Stimulated activated CD8-positive, alpha-beta memory T cell treated with anti-CD3 and anti-CD28 coated beads, Interleukin-15, amount 100 ng/mL, for 1 hour (primary cell): ENCODE measurements around the gene CCR2.
"Not testable (repeated sequence)": the region's sequence is repeated elsewhere in the genome, so short reads cannot be mapped to it uniquely, and the experiment has no call there.

ENCODE experiments used
- DNase-seq: peaks from one replicate; pipeline ENCODE4 v3.0.0-alpha.2; 2020; ENCODE audit warnings: low read depth

The CCR2 gene

DNA sequence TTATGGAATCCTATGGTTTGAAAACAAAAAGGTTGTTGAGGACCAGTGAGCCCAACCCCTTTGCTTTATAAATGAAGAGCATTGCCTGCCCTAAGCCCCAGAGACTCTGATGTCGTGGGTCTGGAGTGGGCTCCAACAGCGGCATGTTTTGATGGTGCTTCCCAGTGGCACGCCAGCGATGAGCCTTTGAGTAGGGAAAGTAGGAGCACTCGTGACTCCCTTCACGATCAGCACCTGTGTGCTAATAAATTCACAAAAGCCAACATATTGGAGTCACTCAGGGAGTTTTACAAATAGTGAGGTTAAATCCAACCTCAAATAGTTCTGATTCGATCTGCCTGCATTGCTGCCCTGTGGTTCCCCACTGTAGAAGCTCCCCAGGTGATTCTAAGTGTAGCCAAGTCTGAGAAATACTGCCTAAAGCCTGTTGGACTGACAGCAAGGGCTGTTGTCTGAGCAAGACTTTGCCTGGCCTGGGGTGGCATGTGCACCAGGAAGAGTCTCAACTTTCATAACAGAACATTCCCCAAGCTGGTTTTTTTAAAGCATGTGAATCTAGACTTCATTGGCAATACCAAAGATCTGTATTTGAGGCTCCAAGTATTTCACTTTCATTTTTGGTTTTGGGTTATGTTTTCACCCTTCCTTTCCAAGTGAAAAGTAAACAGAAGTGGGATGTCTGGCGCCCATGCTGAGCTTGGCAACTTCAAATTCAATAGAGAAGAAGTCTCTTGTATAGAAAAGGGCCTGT, 26.7 kb downstream of the CCR2 start:
- DNase-seq = no peak

DNA sequence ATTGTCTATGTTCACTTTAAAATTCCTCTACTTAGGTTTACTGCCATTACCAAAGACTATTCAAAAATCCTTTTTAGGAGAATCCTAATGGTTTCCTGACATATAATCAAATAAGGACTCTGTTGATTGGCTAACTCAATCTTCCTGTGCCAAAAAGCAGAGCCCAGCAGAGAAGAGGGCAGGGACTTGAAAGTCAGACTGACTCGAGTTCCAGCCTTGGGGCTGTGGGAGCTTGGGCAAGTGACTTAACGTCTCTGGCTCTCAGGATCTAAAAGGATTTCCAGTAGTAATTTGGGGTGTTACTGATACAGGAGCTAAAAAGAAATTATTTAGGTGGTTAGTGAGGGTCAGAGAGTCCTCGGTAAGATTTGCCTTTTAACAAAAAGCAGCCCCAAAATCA, 27.7 kb downstream of the CCR2 start:
- DNase-seq = no peak

DNA sequence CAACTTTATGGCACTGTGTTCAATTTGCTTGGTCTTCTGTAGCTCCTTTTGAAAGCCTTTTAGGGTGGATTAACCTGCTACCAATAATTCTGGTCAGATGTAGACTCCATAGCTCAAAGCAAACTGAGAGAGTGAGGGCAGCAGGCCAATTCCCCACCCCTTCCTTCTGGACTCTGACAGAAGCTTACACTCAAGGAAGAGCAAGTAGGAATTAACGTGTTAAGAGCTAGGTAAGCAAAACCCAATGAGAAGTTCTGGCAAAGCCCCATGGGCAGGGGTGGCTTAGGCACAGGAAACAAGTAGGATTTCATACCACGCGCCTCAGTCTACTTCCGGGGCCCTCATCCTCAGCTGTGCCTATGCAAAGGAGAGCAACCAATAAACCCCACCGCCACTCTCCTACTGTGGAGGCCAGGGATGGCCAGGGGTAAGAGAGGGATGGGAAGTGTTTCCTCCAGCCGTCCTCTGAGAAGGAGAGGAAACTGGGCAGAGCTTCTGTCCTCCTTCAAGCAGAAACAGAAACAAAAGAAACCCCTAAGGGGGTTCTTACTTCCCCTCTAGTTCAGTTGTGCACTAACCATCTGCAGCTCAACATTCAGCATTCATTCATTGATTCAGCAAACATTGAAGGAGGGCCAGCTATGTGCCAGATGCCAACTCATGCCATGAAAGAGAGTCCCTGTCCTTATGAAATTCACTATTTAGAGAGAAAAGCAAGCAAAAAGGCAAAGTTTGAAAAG, 29.5 kb downstream of the CCR2 start:
- DNase-seq = no peak

DNA sequence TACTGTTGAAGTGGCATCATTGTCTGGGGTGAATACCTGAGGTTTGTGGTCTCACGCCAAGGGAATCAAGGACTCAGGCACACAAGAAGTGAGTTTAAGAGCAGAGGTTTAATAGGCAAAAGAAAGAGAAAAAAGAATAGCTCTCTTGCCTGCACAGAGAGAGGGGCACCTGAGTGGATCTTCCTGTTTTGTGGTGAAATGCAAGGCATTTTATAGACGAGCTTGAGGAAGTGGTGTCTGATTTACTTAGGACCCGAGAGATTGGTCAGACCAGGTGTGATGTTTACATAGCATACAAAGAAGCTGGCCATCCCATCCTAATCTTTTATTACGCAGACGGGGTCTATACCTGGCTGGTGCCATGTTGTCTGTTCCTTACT, 30.0 kb downstream of the CCR2 start:
- DNase-seq = no peak

DNA sequence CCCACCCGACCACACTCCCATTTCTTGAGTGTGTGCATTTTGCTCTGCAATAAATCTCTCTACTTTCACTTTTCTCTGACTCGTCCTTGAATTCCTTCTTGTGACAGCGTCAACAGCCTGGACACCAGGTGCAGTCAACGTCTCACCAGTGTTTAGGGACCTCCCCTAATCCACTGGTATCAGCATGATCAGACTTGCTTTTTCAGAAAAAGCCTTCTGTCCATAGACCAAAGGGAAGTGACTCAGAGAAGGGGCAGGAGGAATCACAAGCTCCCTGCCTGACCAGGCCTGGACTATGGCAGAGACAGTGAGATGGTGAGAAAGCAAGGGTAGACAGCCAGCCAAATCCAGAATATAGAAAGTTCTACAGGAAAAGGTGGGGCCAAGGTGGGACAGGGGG, 32.3 kb downstream of the CCR2 start:
- no peak for DNase-seq

DNA sequence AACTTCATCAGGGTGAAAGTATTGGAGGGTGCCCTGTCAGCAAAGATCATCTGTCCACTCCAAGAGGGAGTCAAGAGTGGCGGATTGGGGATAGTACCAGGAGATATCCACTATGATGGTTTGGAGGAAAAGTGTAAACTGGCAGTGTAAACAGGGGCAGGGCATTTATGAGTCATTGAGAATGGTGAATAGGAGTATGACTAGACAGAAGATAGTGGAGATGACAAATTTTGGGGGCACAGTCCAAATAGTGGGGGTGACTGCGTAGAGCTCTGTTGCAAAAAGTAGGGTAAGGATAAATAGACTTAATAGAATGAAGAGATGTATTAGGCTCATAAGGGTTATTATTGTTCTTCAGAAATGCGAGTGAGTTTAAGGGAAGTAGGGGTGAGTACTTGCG, 34.9 kb downstream of the CCR2 start:
- DNase-seq = not testable (repeated sequence)

DNA sequence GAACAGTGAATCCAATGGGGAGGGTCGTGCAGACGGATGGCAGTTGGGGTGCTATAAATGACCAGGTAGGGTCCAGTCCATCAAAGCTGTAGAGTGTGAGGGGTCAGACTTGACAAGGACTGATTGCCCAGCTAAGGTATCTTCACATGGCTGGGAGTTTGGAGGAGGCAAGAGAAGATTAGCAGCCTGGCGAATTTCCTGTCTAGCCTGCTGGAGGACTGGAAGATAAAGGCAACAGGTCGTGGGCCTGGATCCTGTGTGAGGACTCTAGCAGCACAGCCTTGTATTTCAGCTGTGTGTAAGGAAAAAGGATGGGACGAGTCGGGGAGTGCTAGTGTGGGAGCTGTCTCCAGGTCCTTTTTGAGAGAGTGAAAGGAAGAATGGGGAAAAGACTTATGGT, 35.4 kb downstream of the CCR2 start:
- no peak for DNase-seq

DNA sequence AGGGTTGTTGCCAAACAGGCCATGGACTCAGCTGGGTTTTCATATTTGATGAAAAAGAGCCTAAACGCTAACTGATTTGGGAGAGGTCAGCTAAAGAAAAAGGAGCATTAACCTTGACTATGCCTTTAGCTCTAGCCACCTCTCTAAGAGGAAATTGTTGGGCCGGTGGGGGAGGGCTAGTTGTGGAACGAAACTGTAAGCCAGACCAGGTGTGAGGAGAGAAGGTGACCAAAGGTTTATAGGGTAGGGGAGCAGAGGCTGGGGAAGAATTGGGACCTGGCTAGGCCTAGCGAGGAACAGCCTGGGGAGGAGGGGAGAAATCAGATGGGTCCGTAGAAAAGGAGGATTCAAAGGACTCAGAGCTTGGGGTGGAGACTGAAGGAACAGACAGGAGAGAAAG, 37.6 kb downstream of the CCR2 start:
- not testable (repeated sequence) for DNase-seq

DNA sequence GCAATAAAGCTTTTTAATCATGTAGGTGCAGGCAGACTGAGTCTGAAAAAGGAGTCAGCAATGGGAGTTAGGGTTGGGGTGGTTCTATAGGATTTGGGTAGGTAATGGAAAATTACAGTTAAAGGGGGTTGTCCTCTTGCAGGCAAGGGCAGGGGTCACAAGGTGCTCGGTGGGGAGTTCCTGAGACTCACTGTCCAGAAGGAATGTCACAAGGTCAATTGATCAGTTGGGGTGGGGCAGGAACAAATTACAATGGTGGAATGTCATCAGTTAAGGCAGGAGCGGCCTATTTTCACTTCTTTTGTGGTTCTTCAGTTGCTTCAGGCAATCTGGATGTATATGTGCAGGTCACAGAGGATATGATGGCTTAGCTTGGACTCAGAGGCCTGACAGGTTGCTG, 39.1 kb downstream of the CCR2 start:
- no peak for DNase-seq

DNA sequence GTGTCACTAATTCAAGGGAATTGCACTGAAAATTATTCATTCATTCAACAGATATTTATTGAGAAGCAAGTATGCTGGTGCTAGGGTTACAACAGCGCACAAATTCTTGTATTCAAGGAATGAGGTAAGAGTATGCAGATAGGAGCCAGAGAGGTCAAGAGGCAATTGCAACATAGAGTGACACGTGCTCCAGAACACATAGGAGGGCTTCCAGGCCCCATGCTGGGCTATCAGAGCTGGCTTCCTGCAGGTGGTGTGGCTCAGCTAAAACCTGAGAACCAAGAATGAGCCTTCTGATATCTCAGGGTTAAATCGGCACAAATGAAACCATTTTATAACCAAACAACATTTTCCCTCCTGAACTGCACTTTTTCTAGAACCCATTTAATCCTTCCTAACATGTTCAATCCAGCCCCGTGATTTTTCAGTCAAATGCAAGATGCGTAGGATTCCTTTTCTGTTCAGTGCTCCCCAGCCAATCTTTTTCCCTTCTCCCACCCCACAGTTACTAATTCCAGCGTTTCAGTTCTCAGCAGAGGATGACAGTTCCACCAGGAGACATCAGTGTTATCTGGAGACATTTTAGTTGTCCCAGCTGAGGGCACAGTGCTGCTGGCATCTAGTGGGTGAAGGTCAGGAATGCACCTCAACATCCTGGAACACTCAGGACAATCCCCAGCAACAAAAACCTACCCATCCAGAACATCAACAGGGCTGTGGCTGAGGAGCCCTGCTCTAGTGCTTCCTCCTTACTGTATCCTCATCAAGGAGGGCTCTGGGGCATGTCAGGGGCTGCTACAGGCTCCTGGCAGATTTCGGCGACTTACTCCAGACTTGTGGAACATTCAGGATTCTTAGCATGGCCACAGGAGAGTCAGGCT, 39.9 kb downstream of the CCR2 start:
- DNase-seq = no peak

DNA sequence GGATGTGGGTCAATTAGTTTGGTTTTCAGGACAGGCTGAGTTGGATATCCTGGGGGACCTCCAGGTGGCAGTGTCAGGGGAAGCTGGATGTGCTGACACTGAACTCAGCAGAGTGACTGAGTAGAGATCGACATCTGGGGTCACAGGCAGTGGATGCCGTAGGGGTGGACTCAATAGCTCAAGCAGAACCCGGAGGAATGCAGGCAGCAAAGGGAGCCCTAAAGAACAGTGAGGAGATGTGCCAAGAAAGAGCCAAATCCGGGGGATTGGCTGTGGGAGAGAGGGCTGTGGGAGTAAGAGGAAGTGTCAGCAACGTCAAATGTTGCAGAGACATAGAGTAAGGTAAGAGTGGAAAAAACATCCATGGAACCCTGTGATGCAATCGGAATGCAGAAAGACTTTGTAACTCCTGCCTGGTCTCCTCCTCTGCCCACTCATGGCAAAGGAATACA, 41.3 kb downstream of the CCR2 start:
- no peak for DNase-seq

DNA sequence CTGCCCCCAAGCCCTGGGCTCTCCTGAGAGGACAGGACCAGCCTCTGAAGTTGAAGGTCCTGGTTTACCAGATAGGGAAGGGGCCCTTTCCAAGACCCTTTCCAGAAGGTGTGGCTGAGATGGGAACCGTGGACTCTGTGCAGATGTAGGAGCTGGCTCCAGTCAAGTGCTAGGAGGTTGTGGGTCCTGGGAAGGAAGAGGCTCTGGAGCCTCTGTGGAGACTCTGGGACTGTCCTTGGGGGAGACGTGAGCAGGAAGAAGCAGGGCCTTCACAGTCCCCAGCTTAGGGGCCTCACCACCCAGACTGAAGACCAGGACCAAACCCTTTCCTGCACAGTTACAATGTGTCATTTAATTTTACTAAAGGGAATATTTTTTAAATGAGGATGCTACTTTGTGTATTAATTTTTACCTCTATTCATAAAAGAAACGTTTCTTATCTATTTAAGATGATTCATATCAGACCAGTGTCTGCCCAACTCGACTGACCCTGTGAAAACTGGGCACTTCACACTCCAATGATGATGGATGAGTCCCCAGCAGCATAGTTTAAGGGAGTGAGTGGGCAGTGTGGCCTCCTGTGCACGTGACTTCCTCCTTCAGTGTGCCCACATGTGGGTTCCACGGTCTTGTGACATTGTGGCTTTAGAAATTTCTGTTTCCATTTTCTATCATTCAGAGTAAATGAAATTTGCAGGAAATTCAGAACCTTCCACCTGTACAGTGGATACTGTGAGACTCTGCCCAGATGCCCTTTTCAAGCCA, 42.0 kb downstream of the CCR2 start:
- DNase-seq = no peak

DNA sequence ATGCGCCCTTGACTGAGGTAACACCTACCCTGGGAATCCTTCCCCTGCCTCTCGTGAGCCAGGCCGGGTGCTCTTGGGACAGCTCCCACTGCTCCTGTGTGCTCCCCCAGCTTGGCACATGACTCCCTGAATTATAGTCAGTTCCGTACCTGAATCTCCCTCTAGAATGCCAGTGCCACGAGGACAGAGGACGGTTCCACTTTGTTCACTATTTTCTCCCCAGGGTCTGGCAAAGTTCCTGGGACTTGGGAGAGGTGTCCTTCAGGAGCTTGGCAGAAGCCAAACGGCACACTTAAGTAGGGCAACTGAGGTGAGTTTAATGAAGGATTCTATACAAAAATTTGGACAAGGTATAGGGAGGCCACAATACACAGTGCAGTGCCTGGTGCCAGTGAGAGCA, 43.2 kb downstream of the CCR2 start:
- no peak for DNase-seq

DNA sequence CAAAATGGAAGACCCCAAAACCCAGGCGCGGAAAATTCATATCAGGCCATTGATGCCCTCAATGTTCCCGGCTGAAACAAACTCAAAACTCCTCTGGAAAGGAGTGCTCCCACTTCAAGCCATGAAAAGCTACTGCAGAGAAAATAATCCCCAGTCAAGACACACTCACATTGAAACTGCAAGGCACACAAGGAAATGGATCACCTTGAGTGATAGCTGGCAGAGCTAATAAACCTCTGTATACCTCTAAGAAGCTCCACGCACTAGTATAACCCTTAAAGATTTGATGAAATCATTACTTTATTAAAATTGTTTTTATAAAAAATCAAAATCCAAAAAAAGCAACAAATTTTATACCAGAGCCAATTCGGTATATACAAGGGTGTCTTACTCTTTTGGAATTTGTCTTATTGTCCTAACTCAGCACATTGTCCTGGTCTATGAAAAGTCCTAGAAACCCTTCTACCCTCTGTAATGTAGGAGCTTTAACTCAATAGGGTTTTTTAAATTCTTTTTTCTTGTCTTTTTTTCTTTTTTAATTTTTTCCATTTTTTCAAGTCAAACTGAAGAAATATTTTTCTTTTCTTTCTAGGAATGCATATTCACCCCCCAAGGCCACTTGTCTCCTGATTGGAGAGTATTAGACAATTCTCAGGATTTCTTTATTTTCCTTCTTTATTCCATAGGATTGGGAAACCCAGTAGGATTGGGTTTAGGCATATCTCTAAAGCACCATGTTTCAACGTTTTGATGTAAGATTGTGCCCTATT, 44.5 kb downstream of the CCR2 start:
- DNase-seq = no peak

DNA sequence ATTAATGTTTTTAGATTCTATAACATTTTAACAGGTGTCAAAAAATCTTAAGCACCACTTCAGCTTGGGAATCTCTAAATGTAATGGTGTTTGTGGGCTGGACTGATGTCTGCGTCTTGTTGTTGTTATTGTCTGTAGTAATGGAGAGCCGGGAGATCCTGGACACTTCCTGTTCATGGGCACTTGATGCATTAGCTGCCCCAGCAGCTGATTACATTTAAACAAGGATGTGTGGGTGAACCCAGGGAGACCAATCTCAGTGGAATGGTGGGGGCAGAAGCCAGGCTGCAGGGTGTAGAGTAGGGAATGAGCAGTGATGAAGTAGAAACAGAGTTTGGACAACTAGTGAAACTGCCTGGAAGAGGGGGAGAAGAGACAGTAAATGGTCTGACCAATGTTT, 45.2 kb downstream of the CCR2 start:
- DNase-seq = no peak

DNA sequence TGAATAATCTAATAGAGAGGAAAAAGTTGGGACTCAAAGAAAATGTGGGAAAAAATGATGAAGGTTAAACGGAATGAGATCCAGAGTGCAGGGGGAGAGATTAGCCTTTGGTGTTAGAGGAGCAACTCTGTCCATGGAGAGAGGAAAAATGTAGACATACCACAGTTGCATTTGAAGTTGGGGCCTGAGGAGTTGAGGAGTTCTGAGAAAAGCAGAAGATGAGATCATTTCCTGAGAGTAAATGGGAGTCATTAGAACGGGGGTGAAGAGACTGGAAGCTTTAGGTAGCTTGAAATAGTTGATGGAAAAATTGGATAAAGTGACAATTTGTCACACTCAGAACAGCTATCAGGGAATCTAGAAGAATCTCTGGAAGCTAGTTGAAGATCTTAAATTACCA, 45.6 kb downstream of the CCR2 start:
- DNase-seq = no peak

DNA sequence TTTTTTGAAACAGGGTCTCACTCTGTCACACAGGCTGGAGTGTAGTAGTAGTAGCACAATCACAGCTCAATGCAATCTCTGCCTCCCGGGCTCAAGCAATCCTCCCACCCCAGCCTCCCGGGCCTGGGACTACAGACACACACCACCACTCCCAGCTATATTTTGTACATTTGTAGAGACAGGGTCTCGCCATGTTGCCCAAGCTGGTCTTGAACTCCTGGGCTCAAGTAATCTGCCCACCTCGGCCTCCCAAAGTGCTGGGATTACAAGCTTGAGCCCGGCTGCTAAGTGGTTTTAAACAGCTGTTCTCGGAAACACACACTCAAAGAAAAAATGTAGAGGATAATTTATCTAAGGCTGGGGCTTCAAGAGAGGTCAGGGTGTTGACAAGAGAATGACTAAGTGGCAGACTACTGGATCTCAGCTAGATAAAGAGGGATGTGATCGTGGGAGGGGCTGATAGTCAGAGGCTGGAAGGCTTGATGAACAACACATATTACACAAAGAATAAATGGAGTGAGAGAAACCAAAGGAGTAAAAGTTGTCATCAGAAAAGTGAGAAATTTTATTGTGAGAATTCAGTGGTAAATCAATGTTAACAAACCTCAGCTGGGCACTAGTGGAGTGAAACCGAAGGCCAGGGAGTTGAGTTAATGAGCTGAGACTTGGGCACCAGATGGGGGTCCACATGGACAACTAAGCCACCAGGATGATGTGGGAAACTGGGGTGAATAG, 46.3 kb downstream of the CCR2 start:
- no peak for DNase-seq

DNA sequence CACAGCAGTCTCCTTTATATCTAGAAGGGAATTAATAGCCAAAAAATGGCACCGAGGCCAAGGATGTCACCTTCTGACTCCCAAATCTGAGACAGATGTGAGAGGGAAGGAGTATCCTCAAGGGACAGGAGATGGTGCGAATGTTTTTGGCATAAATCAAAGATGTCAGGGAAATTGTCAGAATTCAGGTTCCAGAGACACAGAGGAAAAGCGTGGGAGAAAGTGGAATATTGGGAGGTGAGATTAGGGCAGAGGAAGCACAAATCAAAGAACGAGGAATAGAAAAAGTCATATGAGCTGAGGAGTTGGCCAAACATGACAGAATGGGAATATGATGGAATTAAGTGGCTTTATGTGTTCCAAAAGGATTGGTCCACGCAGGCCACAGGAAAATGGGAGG, 46.9 kb downstream of the CCR2 start:
- no peak for DNase-seq

DNA sequence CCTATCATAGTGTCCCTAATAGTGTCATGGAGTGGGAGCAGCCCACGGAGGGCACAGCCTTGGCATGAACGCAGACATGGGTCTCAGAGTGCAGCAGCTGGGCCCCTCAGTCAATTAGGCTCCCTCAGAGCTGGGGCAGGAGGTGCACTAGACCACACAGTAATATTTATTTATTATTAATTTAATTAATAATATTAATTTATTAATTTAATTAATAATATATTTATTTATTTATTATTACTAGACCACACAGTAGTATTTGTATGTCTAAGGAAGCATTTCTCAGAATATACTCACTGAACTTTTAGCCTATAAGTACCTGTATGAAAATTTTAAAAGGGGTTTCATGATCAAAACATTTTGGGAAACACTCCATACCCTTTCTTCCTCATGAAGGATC, 47.7 kb downstream of the CCR2 start:
- no peak for DNase-seq

DNA sequence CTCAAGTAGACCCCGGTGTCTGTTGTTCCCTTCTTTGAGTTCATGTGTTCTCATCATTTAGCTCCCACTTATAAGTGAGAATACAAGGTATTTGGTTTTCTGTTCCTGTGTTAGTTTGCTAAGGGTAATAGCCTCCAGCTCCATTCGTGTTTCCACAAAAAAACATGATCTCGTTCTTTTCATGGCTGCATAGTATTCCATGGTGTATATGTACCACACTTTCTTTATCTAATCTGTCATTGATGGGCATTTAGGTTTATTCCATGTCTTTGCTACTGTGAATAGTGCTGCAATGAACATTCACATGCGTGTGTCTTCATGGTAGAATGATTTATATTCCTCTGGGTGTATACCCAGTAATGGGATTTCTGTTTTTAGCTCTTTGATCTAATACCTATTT, 49.0 kb downstream of the CCR2 start:
- DNase-seq = not testable (repeated sequence)
